ENCODE data around the gene NEURL3. TPM values are rescaled to one million over a fixed set of nuclear protein-coding genes. Genes with fewer than 3 reads are reported as not detected.
A peak's percentile ranks its signal among the peaks of the same experiment; 100 is the strongest.

The NEURL3 gene
- polyA plus RNA-seq, 3 donors from 2014 or later = not detected

DNA sequence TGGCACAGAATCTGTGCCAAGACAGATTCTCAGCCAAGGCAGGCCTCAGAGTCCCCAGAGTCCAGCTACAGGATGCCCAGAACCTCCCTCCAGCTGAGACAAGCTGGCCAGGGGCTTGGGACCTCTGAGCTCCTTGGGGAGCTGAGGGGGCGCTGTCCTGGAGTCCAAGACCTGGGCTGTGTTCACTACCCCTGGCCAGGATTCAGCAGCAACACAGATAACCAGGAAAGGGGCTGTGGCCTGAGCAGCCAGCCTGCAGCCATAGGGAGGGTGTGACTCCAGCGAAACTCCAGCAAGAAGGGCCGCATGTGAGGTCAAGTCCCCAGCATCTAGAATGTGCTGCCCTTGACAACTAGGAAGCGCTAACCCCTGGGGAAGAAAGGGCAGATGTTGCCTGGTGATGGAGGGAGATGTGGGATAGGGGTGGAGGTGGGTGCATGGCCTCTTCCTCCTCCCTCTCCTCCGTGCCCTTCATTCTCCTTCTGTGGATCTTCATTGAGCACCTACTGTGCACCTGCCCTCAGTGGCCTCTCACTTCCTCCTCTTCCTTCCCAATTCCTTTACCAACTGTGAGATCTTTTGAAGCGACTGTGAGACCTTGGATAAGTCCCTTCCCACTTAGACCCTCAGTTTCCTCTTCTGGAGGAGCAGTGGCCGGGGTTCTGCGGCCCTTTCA, 23.7 kb upstream of the NEURL3 start:
- Mint-ChIP-seq H3K4me1 (peaks cover 41 to 42% of the 10 kb centered on the region in 2 donors), H3K27me3 (ENCODE audit: low read depth in 3 of 3) (peaks cover 2 to 17% (median 3%) of the 10 kb centered on the region in 3 donors), H3K4me3 (peak overlapping the region in 2 of 5 donors; percentile 38 to 71), H3K27ac (peak overlapping the region in 3 of 6 donors; percentile 46 to 65 (median 65)), H3K36me3 (no peaks in the 10 kb centered on the region), H3K9me3 (no peaks in the 10 kb centered on the region)
- DNase-seq = no peak

DNA sequence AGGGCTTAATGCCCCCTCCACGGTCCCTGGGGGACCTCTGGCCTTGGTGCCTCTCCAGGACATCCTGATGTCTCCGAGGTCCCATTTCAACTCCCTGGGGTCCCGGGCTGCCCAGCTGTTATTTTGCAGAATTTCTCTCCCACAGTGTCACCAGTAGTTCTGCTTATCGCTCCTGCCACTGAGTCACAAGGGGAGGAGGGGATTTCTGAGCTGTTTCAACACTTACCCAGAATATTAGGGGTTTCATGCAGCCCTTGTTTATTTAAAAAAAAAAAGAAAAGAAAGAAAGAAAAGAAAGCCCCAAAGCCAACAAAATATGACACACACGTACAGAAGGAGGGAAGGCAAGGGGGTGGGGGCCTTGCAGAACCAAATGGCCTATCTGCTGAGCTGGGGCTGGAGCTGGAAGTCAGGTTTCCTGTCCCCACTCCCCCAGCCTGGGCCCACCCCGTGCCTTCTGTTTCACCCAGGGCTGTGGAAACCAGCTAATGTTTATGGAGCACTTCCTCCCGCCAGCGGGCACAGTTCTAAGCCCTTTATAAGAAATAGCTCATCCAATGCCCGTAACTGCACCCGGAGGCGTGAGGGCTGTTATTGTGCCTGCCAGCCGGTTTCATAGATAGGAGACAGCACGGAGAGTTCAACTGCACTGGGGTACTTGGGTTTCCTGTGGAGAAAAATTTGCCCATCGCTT, 23.0 kb upstream of the NEURL3 start:
- peaks cover 2 to 17% (median 3%) of the 10 kb centered on the region in 3 donors for H3K27me3 Mint-ChIP-seq (ENCODE audit: low read depth in 3 of 3)
- H3K9me3 Mint-ChIP-seq = no peaks in the 10 kb centered on the region
- no peak for DNase-seq
- peak overlapping the region in 3 of 6 donors; percentile 46 to 69 (median 66) for H3K27ac Mint-ChIP-seq
- H3K36me3 Mint-ChIP-seq = no peaks in the 10 kb centered on the region
- peak overlapping the region; percentile 71 to 80 (median 72) for H3K4me3 Mint-ChIP-seq
- peaks cover 40 to 44% of the 10 kb centered on the region in 2 donors for H3K4me1 Mint-ChIP-seq

GRCh38 chr2:96527286-96528005, 22.3 kb upstream of the NEURL3 start:
- H3K9me3 Mint-ChIP-seq = no peaks in the 10 kb centered on the region
- peak overlapping the region; percentile 73 to 83 (median 80) for H3K4me3 Mint-ChIP-seq
- peak; percentile 61 to 69 (median 62) for DNase-seq
- peak overlapping the region in 4 of 6 donors; percentile 55 to 84 (median 74) for H3K27ac Mint-ChIP-seq
- H3K4me1 Mint-ChIP-seq = peaks cover 37 to 43% of the 10 kb centered on the region in 2 donors
- no peaks in the 10 kb centered on the region for H3K36me3 Mint-ChIP-seq
- peaks cover 2 to 17% (median 3%) of the 10 kb centered on the region in 3 donors for H3K27me3 Mint-ChIP-seq (ENCODE audit: low read depth in 3 of 3)

DNA sequence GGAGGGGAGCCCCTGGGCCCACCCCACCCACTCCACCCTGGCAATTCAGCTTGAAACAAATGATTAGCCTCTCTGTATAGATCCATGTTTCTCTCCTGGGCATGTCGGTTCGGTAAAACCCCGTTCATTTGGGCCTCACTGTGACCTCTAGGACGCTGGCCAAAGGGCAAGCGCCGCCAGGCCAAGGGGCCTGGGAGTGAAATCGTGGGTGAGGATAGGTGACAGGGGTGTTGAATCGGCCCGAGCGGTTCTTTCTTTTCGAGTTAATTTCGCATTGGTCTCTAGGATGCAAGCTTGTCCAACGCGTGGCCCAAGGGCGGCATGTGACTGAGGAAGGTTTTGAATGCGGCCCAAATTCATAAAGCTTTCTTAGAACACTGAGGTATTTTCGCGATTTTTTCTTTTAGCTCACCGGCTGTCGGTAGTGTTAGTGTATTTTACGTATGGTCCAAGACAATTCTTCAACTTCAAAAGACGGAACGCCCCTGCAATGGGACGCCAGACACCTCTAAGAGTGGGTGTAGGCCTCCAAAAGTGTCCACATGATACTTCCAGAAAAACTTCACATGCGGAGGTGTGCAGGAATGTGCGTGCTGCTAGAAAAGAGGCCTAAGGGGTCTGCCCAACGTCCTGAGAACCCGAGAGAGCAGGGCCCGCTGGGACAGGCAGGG, 21.6 kb upstream of the NEURL3 start:
- Mint-ChIP-seq H3K27ac (peak overlapping the region in 4 of 6 donors; percentile 54 to 81 (median 55)), H3K4me3 (peak overlapping the region; percentile 73 to 83 (median 80)), H3K27me3 (ENCODE audit: low read depth in 3 of 3) (peaks cover 2 to 15% (median 3%) of the 10 kb centered on the region in 3 donors), H3K9me3 (no peaks in the 10 kb centered on the region), H3K4me1 (peaks cover 31 to 36% of the 10 kb centered on the region in 2 donors), H3K36me3 (no peaks in the 10 kb centered on the region)
- DNase-seq = no peak

DNA sequence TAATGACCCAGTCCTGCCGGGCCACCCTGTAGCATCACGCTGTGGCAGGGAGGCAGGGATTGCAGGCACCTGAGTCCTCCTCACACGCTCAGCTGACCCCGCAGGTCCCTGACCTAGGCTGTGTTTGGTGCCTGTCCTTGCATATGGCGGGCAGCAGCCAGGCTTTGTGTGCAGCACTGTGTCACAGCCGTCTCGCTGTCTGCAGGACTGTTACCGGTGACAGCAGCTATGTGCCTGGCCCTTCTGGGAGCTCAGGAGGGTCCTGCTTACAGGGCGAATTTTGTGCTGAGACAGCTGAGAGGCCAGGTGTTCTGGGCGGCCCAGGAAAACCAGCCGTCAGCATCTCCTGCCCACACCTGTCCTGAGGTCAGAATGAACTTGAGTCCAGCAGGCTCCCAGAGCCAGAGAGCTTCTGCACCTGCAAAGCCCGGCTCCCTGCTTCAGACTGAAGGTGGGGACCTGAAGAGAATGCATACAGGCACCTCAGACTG, 21.0 kb upstream of the NEURL3 start:
- Mint-ChIP-seq H3K27me3 (ENCODE audit: low read depth in 3 of 3) (peaks cover 2 to 15% (median 3%) of the 10 kb centered on the region in 3 donors), H3K4me3 (no peak overlapping the region), H3K4me1 (peaks cover 25 to 30% of the 10 kb centered on the region in 2 donors), H3K36me3 (no peaks in the 10 kb centered on the region), H3K27ac (no peak overlapping the region), H3K9me3 (no peaks in the 10 kb centered on the region)
- no peak for DNase-seq

- H3K27ac Mint-ChIP-seq = no peak overlapping the region
- no peaks in the 10 kb centered on the region for H3K9me3 Mint-ChIP-seq
- peaks cover 2 to 13% (median 3%) of the 10 kb centered on the region in 3 donors for H3K27me3 Mint-ChIP-seq (ENCODE audit: low read depth in 3 of 3)
- no peaks in the 10 kb centered on the region for H3K36me3 Mint-ChIP-seq
- no peak overlapping the region for H3K4me3 Mint-ChIP-seq
- peaks cover 25 to 28% of the 10 kb centered on the region in 2 donors for H3K4me1 Mint-ChIP-seq
- DNase-seq = no peak
Observed at GRCh38 chr2:96525211-96525507, 20.0 kb upstream of the NEURL3 start.

DNA sequence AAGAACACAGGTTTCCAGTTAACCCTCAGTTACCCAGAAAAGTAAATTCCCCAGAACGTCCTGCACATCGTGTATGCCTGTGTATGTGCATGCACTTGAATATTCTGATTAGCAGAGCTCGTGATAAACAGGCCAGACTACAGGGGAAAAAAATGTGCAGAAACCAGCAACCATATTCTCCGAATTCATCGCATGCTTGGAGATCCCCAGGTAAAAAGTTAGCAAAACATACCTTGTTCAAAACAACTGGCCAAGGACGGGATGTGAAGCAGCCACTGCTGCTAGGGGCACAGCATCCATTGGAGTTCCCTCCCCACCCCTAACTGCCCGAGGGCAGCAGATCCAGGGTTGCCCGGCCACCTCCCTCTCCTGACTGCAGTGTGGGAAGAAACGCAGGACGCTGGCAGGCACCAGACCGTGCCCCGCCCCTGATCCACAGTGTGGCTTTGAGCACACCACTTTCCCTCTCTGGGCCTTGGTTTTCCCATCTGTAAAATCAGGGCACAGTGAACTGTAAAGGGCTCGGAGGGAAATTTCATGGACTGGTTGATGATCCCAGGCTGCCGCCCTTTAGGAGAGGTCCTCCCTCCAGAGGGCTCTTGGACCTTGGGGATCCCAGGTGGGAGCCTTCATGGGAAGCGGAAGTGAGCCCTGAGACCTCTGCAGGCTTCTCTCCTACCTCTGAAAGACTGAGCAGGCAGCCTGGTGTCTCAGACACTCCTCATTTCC, 19.5 kb upstream of the NEURL3 start:
- DNase-seq = no peak
- H3K36me3 Mint-ChIP-seq = no peaks in the 10 kb centered on the region
- no peaks in the 10 kb centered on the region for H3K9me3 Mint-ChIP-seq
- H3K27ac Mint-ChIP-seq = no peak overlapping the region
- peak overlapping the region in 2 of 5 donors; percentile 13 to 64 for H3K4me3 Mint-ChIP-seq
- H3K4me1 Mint-ChIP-seq = peaks cover 25 to 28% of the 10 kb centered on the region in 2 donors
- peaks cover 2 to 13% (median 3%) of the 10 kb centered on the region in 3 donors for H3K27me3 Mint-ChIP-seq (ENCODE audit: low read depth in 3 of 3)

DNA sequence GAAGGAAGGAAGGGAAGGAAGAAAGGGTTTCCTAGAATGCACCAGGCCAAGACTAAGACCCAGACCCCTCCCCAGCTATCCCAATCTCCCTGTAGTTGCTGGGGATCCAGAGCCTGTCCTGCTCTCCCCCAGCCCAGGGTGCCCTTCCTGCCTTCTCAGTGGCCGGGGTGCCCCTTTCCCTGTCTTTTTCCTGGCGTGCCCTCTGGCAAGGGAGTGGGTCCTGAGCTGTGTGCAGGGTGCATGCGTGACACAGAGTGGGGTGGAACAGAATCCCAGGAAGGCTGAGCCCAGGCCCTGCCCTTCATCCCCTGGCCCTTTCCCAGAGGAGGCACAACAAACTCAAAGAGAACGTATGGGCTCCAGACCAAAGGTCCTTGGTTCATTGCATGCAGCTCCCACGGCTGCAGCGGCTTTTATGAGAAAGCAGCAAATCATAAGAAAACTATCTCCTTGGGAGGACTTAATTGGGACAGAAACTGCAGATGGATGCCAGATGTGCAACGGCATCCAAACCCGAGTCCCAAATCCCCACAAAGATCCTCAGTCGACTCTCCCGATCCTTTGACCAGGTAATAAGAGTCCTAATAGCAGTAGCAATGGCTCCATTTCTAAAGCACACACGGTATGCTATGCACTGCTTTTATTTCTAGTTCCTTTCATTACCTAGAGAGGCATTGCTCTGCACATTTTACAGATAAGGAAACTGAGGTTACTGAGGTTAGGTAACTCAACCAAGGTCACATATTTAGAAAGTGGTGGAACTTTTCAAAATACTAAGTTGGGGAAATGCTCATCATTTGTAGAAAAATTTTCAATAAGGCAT, 18.7 kb upstream of the NEURL3 start:
- Mint-ChIP-seq H3K27me3 (ENCODE audit: low read depth in 3 of 3) (peaks cover 2 to 13% (median 3%) of the 10 kb centered on the region in 3 donors), H3K27ac (no peak overlapping the region), H3K4me1 (peaks cover 23 to 28% of the 10 kb centered on the region in 2 donors), H3K9me3 (no peaks in the 10 kb centered on the region), H3K36me3 (no peaks in the 10 kb centered on the region), H3K4me3 (peak overlapping the region in 2 of 5 donors; percentile 13 to 64)
- no peak for DNase-seq

DNA sequence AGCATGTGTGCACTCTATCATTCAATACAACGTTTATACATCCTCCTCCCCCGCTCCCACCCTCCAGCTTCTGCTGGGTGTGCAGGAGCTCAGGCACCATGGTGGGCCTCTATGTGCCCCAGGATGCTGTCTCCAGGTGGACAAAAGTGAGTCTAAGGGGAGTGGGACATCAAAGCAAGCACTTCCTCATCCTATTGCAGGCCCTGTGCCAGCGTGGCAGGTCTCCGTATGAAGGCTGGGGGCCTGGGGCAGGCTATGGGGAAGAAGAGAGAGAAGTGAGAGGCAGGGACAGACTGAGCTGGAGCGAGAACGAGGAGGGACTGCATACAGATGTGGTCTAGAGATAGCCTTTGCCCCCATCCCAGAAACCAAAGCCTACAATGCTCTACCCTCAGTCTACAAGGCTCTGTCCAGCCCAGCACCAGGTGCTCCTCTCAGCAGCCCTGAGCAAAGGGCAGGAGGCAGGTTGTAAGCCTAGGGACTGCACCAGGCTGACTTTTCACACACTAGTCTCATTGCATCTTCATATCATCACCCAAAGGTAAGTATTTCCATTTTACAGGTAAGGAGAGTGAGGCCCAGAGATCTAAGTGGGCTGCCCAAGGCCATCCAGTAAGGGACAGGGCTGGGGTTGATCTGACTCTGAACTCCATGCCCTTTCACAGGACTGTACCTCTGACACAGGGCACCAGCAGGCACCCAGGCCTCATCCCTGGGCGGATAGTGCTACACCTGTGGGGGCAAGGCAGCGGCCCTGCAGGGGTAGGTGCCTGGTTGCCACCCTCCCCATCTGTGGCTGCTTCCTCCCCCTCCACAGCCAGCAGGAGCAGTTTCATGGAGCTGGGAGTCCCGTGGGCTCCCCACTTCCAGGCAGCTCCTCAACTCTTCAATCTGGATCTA, 17.4 kb upstream of the NEURL3 start:
- DNase-seq = no peak
- H3K4me1 Mint-ChIP-seq = peaks cover 16 to 18% of the 10 kb centered on the region in 2 donors
- peaks cover 2 to 7% (median 3%) of the 10 kb centered on the region in 3 donors for H3K27me3 Mint-ChIP-seq (ENCODE audit: low read depth in 3 of 3)
- H3K4me3 Mint-ChIP-seq = no peak overlapping the region
- no peak overlapping the region for H3K27ac Mint-ChIP-seq
- H3K36me3 Mint-ChIP-seq = no peaks in the 10 kb centered on the region
- H3K9me3 Mint-ChIP-seq = no peaks in the 10 kb centered on the region

- Mint-ChIP-seq H3K36me3 (peaks cover 4 to 6% (median 5%) of the 10 kb centered on the region in 3 donors), H3K4me3 (no peak overlapping the region), H3K9me3 (peaks cover 0 to 5% (median 3%) of the 10 kb centered on the region in 6 donors), H3K27ac (no peak overlapping the region), H3K27me3 (ENCODE audit: low read depth in 3 of 3) (peaks cover 0 to 7% (median 3%) of the 10 kb centered on the region in 3 donors), H3K4me1 (peaks cover 9 to 10% of the 10 kb centered on the region in 2 donors)
- DNase-seq = no peak
Observed at GRCh38 chr2:96521219-96521618, 16.1 kb upstream of the NEURL3 start.

DNA sequence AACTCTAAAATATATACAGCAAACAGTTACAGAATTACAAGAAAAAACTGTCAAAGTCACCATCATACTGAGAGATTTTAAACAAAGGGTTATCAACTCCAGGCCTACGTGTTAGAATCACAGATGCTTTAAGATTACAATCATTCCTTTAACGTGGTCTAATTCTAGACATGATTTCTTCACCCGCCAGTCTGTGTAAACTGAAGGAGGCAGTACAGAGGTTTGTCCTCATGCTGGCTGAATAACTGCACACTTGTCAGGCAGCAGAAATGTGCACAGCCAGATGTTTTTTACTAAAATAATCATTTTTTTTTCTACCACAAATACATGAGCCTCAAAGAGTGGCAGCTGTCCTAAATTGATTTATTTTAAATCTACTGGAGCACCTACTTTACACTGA, 15.5 kb upstream of the NEURL3 start:
- Mint-ChIP-seq H3K36me3 (peaks cover 4 to 6% (median 5%) of the 10 kb centered on the region in 3 donors), H3K27ac (no peak overlapping the region), H3K4me1 (peaks cover 9 to 10% of the 10 kb centered on the region in 2 donors)

More for the DNA sequence above, 15.5 kb upstream of the NEURL3 start:
- H3K27me3 Mint-ChIP-seq (ENCODE audit: low read depth in 3 of 3) = peaks cover 0 to 7% (median 4%) of the 10 kb centered on the region in 3 donors
- peaks cover 0 to 8% (median 3%) of the 10 kb centered on the region in 6 donors for H3K9me3 Mint-ChIP-seq
- no peak overlapping the region for H3K4me3 Mint-ChIP-seq
- no peak for DNase-seq

Measured in immature natural killer cell (primary cell).